ENCODE measurements around the gene NDUFB7.
"Not testable (repeated sequence)": the region's sequence is repeated elsewhere in the genome, so short reads cannot be mapped to it uniquely, and the experiment has no call there.

Gene NDUFB7

GRCh38 chr19:14570864-14571527 is 870 bp downstream of the NDUFB7 start:
- CTCF ChIA-PET: interaction anchor here (1.6 to 14.1 kb wide), 8 partner anchors 8 to 215 kb away, joined by 4 to 307 read pairs (median 22); partner anchors contain the start of gene ZNF333
- POLR2A ChIA-PET: no interaction called here
- DNase-seq (ENCODE audit: extremely low spot score): no peak
- TF ChIP-seq CTCF (IDR thresholded peaks at IDR 0.05; ENCODE audit: control extremely low read depth, extremely low read depth, low read depth, missing control alignments): no peak

GRCh38 chr19:14567079-14567478 is 4.8 kb downstream of the NDUFB7 start:
- CTCF ChIA-PET: interaction anchor here (2.3 to 5.5 kb wide), 2 partner anchors 10 to 13 kb away, joined by 7 to 49 read pairs; no protein-coding TSS in a partner anchor
- DNase-seq (ENCODE audit: extremely low spot score): no peak
- POLR2A ChIA-PET: no interaction called here
- no peak for TF ChIP-seq CTCF (IDR thresholded peaks at IDR 0.05; ENCODE audit: control extremely low read depth, extremely low read depth, low read depth, missing control alignments)

- ChIA-PET POLR2A (no interaction called here), CTCF (interaction anchor here (5.5 kb wide), 1 partner anchor 10 kb away, joined by 49 read pairs; no protein-coding TSS in a partner anchor)
- DNase-seq (ENCODE audit: extremely low spot score): no peak
- TF ChIP-seq CTCF (IDR thresholded peaks at IDR 0.05; ENCODE audit: control extremely low read depth, extremely low read depth, low read depth, missing control alignments): no peak
These were observed 5.2 kb downstream of the NDUFB7 start for GRCh38 chr19:14566712-14567077.

- DNase-seq (ENCODE audit: extremely low spot score): no peak
- TF ChIP-seq CTCF (IDR thresholded peaks at IDR 0.05; ENCODE audit: control extremely low read depth, extremely low read depth, low read depth, missing control alignments): no peak
- ChIA-PET CTCF (interaction anchor here (5.5 kb wide), 1 partner anchor 9 kb away, joined by 49 read pairs; no protein-coding TSS in a partner anchor), POLR2A (no interaction called here)
These were observed 5.8 kb downstream of the NDUFB7 start for GRCh38 chr19:14565765-14566711.

- ChIA-PET POLR2A (no interaction called here), CTCF (interaction anchor here (5.5 kb wide), 1 partner anchor 8 kb away, joined by 49 read pairs; no protein-coding TSS in a partner anchor)
- no peak for TF ChIP-seq CTCF (IDR thresholded peaks at IDR 0.05; ENCODE audit: control extremely low read depth, extremely low read depth, low read depth, missing control alignments)
- no peak for DNase-seq (ENCODE audit: extremely low spot score)
These were observed 6.6 kb downstream of the NDUFB7 start for GRCh38 chr19:14565298-14565679.

- CTCF ChIA-PET: interaction anchor here (5.5 kb wide), 1 partner anchor 8 kb away, joined by 49 read pairs; no protein-coding TSS in a partner anchor
- POLR2A ChIA-PET; DNase-seq (ENCODE audit: extremely low spot score): not testable (repeated sequence)
These were observed 7.1 kb downstream of the NDUFB7 start for GRCh38 chr19:14564652-14565297.

All from GM10248 (cell line).